Measurements from ENCODE around the gene CPLX1.

GRCh38 chr4:793941-794621, 31.8 kb downstream of the CPLX1 start:
- TF ChIP-seq CTCF (IDR thresholded peaks at IDR 0.05 in 2 of 3, conservative IDR thresholded peaks at IDR 0.05 in 1 of 3; ENCODE audit: borderline replicate concordance in 1 of 3, insufficient read depth in 1 of 3, low read depth in 2 of 3, low read length in 2 of 3) (no peak), REST (IDR thresholded peaks at IDR 0.05; ENCODE audit: low read depth) (no peak)
